HFF-Myc (cell line): ENCODE results near the gene KCNJ1.

Experiments used
- DNase-seq: peaks from one replicate; pipeline ENCODE4 v3.0.0-alpha.2; 2011; ENCODE audit warnings: low read depth; ENCODE audit errors: extremely low read depth
- H3K4me3 ChIP-seq: replicated peaks from 2 replicates; pipeline ENCODE4 v1.5.1; 2011; ENCODE audit warnings: low read depth, mild to moderate bottlenecking, control low read depth, low read length
- CTCF ChIP-seq: IDR thresholded peaks from 2 replicates; pipeline ENCODE4 v1.5.1; 2012; ENCODE audit warnings: mild to moderate bottlenecking, low read depth, low read length, control low read depth; ENCODE audit errors: missing control alignments

The KCNJ1 gene

GRCh38 chr11:128862406-128862805 lies 4.7 kb downstream of the KCNJ1 start:
- no peak overlapping the region for H3K4me3 ChIP-seq
- no peak for DNase-seq
- no peak for TF ChIP-seq CTCF

- no peak overlapping the region for H3K4me3 ChIP-seq
- TF ChIP-seq CTCF, result no peak
- DNase-seq, result no peak
Observed at GRCh38 chr11:128860571-128861361, 6.3 kb downstream of the KCNJ1 start.

GRCh38 chr11:128859563-128860441 lies 7.3 kb downstream of the KCNJ1 start:
- H3K4me3 ChIP-seq, result no peak overlapping the region
- DNase-seq, result no peak
- TF ChIP-seq CTCF, result peak; percentile 83

- DNase-seq, result no peak
- H3K4me3 ChIP-seq, result no peak overlapping the region
- TF ChIP-seq CTCF, result no peak
Observed at GRCh38 chr11:128857341-128857740, 9.8 kb downstream of the KCNJ1 start.

- no peak for TF ChIP-seq CTCF
- no peak for DNase-seq
- H3K4me3 ChIP-seq, result no peak overlapping the region
Observed at GRCh38 chr11:128856241-128856640, 10.9 kb downstream of the KCNJ1 start.

GRCh38 chr11:128854841-128855240 lies 12.3 kb downstream of the KCNJ1 start:
- no peak for DNase-seq
- TF ChIP-seq CTCF, result no peak
- H3K4me3 ChIP-seq, result no peak overlapping the region
